ENCODE data around the gene ALDH3B1.

Gene ALDH3B1

GRCh38 chr11:68014157-68014946 is 4.2 kb downstream of the ALDH3B1 start:
- no peak for DNase-seq

- DNase-seq, result no peak
Observed at GRCh38 chr11:68014947-68015447, 4.9 kb downstream of the ALDH3B1 start.

GRCh38 chr11:68015467-68015866 is 5.3 kb downstream of the ALDH3B1 start:
- no peak for DNase-seq

- DNase-seq, result no peak
Observed at GRCh38 chr11:68016161-68016903, 6.2 kb downstream of the ALDH3B1 start.

GRCh38 chr11:68016904-68017817 is 7.0 kb downstream of the ALDH3B1 start:
- no peak for DNase-seq

- DNase-seq, result no peak
Observed at GRCh38 chr11:68017980-68018729, 8.0 kb downstream of the ALDH3B1 start.

- no peak for DNase-seq
Observed at GRCh38 chr11:68018730-68019190, 8.6 kb downstream of the ALDH3B1 start.

- DNase-seq, result no peak
Observed at GRCh38 chr11:68019486-68019885, 9.4 kb downstream of the ALDH3B1 start.

- DNase-seq, result no peak
Observed at GRCh38 chr11:68020575-68020974, 10.4 kb downstream of the ALDH3B1 start.

GRCh38 chr11:68021167-68021787 is 11.2 kb downstream of the ALDH3B1 start:
- no peak for DNase-seq

- DNase-seq, result no peak
Observed at GRCh38 chr11:68022531-68022930, 12.4 kb downstream of the ALDH3B1 start.

GRCh38 chr11:68024508-68024907 is 14.4 kb downstream of the ALDH3B1 start:
- DNase-seq, result no peak

GRCh38 chr11:68025047-68025446 is 14.9 kb downstream of the ALDH3B1 start:
- no peak for DNase-seq

- no peak for DNase-seq
Observed at GRCh38 chr11:68026391-68027105, 16.4 kb downstream of the ALDH3B1 start.

GRCh38 chr11:68027667-68028066 is 17.5 kb downstream of the ALDH3B1 start:
- DNase-seq, result no peak

GRCh38 chr11:68028802-68029545 is 18.8 kb downstream of the ALDH3B1 start:
- DNase-seq, result no peak

GRCh38 chr11:68030318-68031143 is 20.4 kb downstream of the ALDH3B1 start, which contains the start of gene NDUFS8:
Gene NDUFS8, plus strand, starts transcription at chr11:68030681. Its CDS starts 1,471 bp downstream, at chr11:68032152.
- peak; percentile 99 for DNase-seq

- DNase-seq, result no peak
Observed at GRCh38 chr11:68031144-68031464, 21.0 kb downstream of the ALDH3B1 start.

GRCh38 chr11:68032003-68032402 is 21.9 kb downstream of the ALDH3B1 start:
- DNase-seq, result no peak
